Activated T-helper 1 cell treated with anti-CD3 and anti-CD28 coated beads, Interleukin-2, amount 50 U/mL, for 16 hours (primary cell): ENCODE data around the gene ASTN2.

Experiments
- DNase-seq, 2 donors: peaks; one replicate each; pipeline ENCODE4 v3.0.0-alpha.2; 2020; ENCODE audit warnings: low read depth in 1 of 2, low spot score in 1 of 2

ASTN2 gene

DNA sequence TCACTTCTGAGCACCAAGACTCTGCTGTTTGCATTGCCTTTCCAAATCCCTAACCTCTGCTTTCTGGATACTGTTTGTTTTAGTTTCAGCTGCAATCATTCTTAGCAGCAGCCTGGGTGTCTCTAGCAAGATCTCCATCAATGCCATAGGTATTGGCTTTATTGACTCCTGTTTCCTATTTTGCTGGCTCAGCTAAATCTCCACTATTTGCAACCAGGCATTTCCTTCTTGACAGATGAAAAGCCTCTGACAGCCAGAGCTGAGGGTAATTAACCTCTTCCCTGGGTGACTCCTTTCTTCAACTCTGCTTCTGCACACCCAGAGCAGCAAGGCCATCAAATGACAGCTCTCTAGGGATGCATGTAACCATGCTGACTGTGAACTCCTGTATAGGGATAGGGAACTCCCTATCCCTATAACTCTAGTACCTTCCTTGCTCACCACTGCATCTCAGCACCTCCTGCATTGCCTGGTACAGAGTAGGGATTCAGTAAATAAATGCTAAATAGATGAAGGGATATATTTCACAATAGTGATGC lies 434.2 kb downstream of the ASTN2 start:
- DNase-seq = no peak

DNA sequence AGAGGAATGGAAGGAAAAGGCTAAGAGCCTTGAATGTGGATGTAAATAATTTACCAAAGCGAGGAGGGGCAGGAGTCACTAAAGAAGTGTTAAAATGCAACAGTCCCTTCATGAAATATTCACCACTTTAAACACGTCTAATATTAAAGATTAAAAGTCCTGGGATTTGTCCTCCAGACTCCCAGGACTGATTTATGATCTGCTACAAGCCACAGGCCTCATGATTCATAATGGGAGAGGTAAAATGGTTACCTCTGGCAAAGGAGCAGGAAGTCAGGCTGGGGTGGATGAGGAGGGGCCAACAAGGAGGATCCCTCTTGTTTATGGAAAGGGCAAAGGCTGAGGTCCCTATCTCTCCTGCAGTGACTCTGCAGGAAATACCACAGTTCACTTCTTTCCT lies 435.4 kb downstream of the ASTN2 start:
- DNase-seq = no peak

DNA sequence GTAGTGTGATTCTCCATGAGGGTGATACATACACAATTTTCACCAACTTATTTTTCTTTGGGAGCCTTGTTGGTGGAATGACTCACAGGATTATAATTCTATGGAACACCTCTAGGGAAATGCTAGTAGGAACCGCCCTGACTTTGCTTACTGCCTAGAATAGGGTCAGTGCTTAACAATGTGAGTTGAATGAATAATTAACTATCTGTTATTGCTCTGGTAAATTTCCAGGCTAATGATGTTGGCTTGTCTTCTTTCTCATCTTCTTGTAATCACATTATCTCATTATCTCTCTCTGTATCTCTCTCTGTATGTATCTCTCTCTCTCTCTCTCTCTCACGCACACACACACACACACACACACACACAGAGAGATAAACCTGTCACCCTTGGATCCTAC lies 436.7 kb downstream of the ASTN2 start:
- DNase-seq = no peak

DNA sequence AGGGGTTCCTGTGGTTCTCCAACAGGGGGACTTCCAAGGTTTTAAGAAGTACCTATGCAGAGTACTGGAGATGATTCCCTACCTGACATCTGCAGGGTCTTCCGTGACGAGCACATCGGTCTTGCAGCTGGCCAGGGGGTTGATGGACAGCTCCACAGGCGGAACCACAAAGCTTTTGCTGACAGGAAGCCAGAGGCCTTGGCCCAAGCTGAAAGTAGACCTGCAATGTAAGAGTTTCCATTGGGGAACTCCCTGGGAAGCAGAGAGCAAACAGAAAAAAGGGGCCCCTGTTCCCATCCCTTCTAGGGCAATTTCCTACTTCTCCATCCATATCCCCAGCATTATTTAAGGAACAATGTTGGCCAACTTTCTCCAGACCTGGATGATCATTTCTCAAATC lies 439.7 kb downstream of the ASTN2 start:
- no peak for DNase-seq

DNA sequence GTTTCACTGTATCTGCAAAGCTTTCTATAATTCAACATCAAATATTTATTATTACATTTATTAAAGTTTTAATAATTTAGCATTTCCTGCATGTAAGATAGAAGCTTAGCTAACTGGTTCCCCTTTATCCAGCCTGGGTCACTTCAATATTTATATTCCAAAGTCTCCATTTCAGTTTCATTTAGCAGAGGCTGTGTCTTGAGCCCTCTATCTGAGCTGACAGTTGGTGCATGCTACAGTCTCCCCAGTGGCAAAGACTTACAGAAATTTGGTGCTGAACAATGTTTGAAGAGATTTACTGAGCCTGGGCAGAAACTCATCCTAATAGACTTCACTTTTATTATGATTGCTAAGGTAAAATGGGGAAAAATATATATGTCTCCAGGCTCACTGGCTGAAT lies 448.7 kb downstream of the ASTN2 start:
- no peak for DNase-seq

DNA sequence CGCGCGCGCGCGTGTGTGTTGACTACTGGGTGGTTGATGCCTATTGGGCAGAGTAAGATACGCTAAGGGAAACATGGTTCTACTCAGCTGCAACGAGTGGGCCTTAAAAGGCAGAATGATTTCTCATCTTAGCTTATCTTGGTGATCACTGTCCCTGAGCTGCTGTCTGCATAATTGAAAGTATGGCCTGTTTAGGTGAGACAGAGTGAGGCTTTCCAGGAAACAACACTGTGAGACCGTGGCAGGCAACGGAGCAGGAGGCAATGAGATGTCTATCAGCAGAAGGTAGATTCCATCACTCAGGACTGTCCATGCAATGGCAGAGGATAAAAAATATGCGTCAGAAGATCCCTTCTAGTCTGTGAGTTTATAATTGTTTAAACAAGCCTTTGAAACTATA lies 450.6 kb downstream of the ASTN2 start:
- no peak for DNase-seq

DNA sequence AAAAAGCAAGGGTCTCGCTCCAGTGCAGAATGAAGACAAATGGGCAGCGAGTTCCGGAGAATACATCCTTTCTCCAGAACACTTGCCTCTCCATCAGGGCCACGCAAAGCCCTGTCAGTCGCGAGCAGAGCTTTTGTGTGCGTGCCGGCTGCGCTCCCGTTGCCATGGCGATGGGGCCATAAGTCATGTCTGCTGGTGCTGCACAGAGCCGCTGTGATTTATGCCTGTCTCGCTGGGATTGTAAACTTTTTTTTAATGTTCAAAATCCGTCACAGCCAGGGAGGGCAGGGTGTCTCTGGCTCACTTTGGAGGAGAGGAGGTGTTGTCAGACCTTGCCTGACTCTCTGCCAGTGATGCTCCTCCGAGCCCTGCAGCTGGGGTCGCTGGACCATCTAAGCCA lies 455.0 kb downstream of the ASTN2 start:
- no peak for DNase-seq

DNA sequence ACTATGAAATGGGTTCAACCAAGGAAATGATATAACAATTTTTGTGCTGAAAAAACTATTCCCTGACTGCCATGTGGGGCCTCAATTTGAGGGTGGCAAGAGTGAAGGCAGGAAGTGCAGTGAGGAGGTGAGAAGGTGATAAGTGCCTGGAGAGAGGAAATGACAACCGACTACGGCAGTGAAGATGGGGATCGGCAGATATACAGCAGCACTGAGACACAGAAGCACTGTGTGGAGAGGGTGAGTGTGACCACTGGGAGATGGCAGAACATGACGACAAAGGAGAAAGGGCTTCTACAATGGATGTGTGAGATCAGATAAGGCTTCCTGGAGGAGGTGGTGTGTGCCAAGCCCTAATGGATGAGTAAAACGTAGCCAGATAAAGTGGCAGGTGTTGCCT lies 456.0 kb downstream of the ASTN2 start:
- DNase-seq = no peak

DNA sequence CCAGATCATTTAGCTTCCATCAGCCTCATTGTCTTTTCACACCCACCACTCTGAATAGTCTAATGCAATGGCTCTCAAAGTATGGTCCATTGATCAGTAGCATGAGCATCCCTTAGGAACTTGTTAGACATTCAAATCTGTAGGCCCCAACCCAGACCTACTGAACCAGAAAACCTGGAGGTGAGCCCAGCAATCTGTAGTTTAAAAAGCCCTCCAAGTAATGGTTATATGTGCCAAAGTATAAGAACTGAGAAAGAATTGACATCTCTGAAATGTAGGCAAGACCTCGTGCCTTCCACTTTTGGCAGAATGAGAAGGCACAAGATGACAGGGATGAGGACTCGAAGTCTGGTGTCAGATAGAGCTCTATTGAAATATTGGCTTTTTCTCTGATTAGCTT lies 460.1 kb downstream of the ASTN2 start:
- no peak for DNase-seq

DNA sequence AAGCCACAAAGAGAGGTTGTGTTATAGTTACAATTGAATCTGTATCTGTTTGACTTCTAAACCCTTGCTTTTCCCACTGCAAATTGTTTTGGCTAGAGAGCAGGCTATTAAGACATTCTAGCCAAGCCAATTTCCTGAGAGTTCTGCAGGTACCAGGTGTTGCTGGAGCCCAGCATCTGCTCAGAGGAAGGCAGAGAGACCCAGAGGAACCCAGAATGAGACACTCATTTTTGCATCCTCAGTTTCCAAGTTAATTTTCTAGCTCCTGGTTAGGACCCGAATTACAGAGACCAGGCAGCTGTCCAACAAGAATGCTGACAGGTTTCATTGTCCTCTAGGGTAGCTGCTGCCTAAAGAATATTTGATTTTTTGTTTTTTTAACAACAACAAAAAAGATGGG lies 461.6 kb downstream of the ASTN2 start:
- DNase-seq = no peak

DNA sequence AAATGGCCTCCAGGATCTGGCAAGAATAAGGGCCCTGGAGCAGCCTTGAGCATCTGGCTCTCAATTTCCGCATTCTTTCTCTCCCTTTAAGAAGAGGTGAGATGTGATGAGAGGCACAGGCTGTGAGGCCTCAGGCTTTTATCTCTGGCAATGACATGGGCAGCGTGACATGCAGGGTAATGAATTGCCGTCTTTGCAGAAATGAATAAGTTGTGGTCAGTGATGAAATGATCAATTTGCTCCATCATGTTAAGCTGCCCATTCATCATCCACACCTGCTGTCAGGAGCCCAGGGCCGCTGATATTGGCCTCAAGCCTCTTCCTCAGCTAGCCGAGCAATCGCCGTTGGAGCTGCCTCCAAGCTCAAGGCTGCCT lies 462.4 kb downstream of the ASTN2 start:
- no peak for DNase-seq

DNA sequence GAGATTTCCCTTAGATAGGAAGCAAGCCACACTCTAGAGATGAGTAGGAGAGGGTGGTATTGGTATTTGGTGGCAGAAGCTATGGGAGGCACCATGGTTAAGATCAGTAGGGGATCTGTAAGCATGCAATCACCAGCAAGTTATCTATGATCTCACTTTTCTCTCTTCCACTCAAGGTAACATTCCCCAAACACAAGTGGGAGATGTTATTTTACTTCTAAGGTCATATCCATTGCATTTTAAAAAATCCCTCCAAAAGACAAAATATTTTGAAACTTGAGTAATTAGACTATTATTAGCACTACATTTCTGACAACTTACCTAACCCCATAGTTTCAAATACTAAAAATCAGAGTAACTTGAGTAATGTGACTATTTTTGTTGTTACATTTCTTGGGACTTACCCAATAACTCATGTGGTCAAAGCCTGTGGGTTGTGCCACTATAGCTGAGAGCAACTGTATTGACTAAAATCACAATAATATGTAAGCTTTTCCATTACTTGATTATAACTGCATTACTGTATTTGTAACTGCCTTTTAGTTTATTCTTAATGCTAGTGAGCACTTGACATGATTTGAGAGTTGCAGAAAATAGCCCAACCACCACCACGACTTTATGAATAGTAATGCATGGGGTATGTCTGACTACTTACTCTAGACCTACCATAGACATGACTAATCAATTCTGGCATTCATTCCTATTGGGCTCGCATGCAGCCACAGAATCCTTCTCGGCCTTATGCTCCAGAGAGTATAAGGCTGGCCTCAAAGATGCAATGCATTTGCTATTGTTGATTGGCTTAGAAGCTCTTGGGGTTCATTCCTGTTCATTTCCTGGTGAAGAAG lies 463.0 kb downstream of the ASTN2 start:
- no peak for DNase-seq

DNA sequence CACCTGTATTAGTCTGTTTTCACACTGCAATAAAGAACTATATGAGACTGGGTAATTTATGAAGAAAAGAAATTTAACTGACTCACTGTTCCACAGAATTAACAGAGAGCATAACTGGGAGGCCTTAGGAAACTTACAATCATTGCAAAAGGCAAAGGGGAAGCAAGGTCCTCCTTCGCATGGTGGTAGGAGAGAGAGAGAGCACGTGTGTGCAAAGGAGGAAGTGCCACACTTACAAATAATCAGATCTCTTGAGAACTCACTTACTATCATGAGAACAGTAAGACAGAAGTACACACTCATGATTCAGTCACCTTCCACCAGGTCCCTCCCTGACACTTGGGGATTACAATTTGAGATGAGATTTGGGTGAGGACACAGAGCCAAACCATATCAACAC lies 469.0 kb downstream of the ASTN2 start:
- no peak for DNase-seq

DNA sequence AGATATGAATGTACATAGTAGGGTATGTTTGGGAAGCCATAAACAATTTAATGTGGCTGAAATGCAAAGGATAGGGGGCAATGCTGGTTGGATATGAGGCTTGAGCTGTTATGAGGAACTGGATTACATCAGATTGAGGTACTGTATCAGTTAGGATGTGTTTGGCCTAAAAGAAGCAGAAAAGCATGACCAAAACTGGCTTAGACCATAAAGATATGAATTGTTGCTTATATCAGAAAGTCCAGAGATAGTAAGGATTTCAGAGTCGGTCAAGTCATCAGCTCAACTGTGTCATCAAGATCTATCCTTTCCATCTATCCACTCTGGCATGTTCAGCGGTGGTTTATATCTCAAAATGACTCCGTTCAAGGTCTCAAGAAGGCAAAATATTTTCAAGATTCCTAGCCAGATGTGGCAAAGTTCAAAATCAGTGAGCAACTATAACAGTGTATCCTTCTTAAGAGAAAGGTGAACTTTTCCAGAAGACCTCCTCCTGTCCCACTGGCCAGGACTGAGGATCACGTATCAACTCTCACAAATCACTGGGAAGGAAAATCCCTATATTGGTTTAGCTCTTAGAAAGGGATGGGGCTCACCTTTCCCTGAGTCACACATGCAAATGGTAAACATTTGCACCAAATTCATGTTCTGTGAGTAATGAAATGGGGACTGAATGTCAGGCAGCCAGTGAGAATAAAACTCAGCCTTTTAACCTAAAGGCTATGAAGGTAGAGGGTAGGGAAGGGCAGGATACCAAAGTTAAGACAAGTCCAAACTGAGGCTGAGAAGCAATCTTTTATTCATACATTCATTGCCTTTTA lies 469.9 kb downstream of the ASTN2 start:
- DNase-seq = no peak

DNA sequence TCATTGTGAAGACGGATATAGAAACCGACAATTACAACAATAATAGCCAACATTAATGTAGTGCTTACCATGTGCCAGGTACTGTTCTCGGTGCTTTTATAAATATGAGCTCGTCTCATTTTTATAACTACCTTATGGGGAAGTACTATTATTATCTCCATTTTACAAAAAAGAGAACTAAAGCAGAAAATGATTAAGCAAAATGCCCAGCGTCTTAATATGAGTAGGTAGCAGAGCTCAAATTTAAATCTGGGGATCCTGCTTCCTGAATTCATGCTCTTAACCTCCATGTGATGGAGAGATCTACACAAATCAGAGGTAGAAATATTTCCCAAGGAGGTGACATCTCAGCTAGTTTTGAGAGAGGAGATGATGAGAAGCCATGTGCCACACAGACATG lies 470.9 kb downstream of the ASTN2 start:
- no peak for DNase-seq

DNA sequence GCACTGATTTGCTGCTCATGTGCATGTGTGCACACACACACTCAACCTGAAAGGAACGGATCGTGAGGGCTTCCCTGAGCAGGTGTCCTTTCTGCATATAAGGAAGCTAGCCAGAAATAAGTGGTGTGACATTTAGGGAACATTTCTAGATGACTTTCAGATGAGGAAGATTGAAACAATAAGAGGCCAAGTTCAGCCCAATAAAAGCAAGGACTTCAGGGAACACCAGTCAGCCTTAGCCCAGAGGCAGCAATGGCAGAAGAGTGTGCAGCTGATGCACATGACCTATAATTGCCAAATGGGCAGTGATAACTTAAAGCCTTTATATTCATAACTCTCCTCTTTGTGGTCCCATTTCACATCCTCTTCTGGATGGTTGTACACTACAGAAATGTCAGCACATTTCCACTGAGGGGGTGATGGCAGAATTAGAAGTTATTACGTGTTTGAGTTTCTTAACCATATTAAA lies 472.2 kb downstream of the ASTN2 start:
- DNase-seq = no peak

DNA sequence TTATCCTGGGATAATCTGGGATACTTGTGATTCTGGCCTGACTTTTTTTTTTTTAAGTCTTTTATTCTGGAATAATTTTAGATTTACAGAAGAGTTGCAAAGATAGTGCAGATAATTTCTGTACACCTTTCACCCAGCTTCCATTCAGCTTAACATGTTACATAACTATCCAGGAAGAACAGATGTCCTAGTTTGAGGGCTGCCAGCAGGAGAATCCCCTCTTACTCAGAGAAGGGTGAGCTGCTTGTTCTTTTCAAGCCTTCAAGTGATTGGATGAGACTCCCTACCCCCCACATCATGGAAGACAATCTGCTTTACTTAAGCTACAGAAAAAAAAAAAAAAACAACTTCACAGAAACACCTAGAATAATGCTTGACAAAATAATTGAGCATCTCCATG lies 473.6 kb downstream of the ASTN2 start:
- DNase-seq = no peak

DNA sequence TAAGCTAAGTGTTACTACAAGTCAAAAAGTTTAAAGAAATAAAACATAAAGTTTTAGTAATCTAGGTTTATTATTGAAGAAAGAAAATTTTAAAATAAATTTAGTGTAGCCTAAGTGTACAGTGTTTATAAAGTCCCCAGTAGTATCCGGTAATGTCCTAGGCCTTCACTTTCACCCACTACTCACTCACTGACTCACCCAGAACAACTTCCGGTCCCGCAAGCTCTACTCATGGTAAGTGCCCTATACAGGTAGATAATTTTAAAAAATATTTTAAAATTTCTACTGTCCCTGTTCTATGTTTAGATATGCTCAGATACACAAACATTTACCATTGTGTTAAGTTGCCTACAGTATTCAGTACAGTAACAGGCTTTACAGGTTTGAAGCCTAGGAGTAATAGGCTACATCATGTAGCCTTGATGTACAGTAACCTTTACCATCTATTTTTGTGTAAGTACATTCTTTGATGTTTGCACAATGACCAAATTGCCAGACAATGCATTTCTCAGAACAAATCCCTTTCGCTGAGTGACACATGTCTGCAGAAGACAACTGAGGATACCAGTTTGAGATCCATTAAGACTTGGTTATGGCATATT lies 474.1 kb downstream of the ASTN2 start:
- DNase-seq = no peak

DNA sequence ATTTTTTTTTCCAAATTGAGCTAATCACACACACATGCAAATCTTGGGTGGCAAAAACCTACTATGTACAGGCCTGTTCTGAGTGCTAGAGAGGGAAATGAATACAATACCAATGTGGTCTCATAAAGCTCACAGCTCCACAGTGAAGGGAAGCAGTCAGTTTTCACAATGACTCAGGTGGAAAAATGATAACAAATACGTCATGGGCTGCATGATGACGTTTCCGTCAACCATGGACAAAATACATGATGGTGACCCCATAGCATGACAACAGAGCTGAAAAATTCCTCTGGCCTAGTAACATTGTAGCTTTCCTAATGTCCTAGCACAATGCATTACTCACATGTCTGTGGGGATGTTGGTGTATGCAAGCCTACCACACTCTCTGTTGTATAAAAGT lies 475.2 kb downstream of the ASTN2 start:
- no peak for DNase-seq

DNA sequence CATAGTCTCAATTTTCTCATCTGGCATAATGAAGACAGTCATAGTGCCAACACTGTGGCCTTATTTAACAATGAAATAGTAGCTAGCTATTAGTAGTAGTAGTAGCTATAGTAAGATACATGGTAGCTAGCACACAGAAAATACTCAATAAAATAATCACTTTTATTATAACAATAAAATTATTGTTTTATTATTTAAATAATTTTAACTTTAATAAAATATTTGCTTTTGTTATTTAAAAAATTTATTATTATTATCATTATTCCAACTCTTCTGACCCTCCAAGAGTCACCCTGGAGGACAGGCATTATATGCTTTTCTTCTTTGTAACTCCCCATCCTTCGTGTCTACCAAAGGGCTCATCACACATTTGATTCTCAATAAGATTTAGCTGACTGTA lies 475.7 kb downstream of the ASTN2 start:
- DNase-seq = no peak

DNA sequence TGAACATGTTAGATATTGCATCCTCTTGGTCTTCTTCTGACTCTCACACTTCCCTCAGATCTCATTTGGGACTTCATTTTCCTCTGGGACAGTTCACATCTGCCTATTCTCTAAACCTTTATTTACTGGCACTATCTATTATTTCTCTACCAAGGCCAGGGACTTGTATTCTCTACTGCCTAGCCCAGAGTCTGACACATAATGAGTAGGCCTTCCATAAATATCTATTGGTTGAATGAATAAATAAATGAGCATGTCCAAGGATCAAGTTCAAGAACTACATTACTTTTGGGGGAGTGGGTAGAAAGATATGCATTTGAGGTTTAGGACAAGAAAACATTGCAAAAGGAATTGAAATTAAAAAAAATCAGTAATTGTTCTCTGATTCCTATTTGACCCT lies 477.5 kb downstream of the ASTN2 start:
- DNase-seq = no peak
